Panc1 (cell line): ENCODE measurements around the gene ACKR2. TPM values are rescaled to one million over a fixed set of nuclear protein-coding genes. Genes with fewer than 3 reads are reported as not detected.

Experiments used
- ATAC-seq: fragments of 200-7000 bp; cut with Tn5 transposase; 2 replicates; pipeline ENCODE4 v1.9.1; 2020; ENCODE audit warnings: mild to moderate bottlenecking, moderate library complexity
- BruUV-seq: library from RNA; stranded (reverse); fragments of 400-500 nt; replicated peaks from 2 replicates; lab custom pipeline; 2021; lab: Mats Ljungman, UMichigan
- CTCF ChIA-PET: fragments of 300-600 bp; sonication (Branson Sonifier 250); formaldehyde crosslinking; loops from one replicate; lab custom pipeline; 2022; ENCODE audit warnings: antibody characterized with exemption; lab: Charles Lee
- POLR2A ChIA-PET: fragments of 300-600 bp; sonication (Branson Sonifier 250); formaldehyde crosslinking; loops from one replicate; lab custom pipeline; 2022; ENCODE audit warnings: antibody characterized with exemption; lab: Charles Lee
- DNase-seq: peaks from one replicate; pipeline ENCODE4 v3.0.0-alpha.2; 2010; ENCODE audit warnings: low read depth, low spot score
- H3K27ac ChIP-seq: 2 replicates; pipeline ENCODE4 v1.5.1; 2011; ENCODE audit warnings: mild to moderate bottlenecking, low read length, inconsistent platforms
- H3K27me3 ChIP-seq: fragments of 200-500 bp; sonication (Bioruptor generic); 2 replicates; pipeline ENCODE4 v1.6.0; 2014; ENCODE audit warnings: low read length, inconsistent platforms; ENCODE audit not compliant: control insufficient read depth, insufficient read depth
- H3K36me3 ChIP-seq: fragments of 200-500 bp; sonication (Bioruptor generic); 2 replicates; pipeline ENCODE4 v1.5.1; 2014; ENCODE audit warnings: inconsistent platforms, mild to moderate bottlenecking, low read length, moderate library complexity; ENCODE audit not compliant: control insufficient read depth, insufficient read depth
- H3K4me1 ChIP-seq: 2 replicates; pipeline ENCODE4 v1.5.1; 2011; ENCODE audit warnings: inconsistent platforms, mild to moderate bottlenecking, low read length, moderate library complexity; ENCODE audit not compliant: control insufficient read depth, insufficient read depth
- H3K4me3 ChIP-seq, 2 experiments: 2 replicates each; pipeline ENCODE4 v1.5.1; 2011 to 2012; ENCODE audit warnings: low read depth in 2 of 2, low read length in 2 of 2, mild to moderate bottlenecking in 2 of 2, inconsistent platforms in 1 of 2, moderate library complexity in 1 of 2
- H3K9me3 ChIP-seq: fragments of 200-500 bp; sonication (Bioruptor generic); 2 replicates; pipeline ENCODE4 v1.5.1; 2014; ENCODE audit warnings: low read depth, mild to moderate bottlenecking, inconsistent platforms, low read length, moderate library complexity; ENCODE audit not compliant: control insufficient read depth, insufficient read depth
- POLR2AphosphoS5 ChIP-seq: IDR thresholded peaks from 2 replicates; pipeline ENCODE4 v1.6.1; 2012; ENCODE audit warnings: mild to moderate bottlenecking, low read depth, low read length, moderate library complexity
- SIN3A ChIP-seq: IDR thresholded peaks from 2 replicates; pipeline ENCODE4 v1.6.1; 2012; ENCODE audit warnings: low read depth, mild to moderate bottlenecking, low read length, moderate library complexity, borderline replicate concordance; ENCODE audit not compliant: insufficient read depth
- TCF7L2 ChIP-seq: IDR thresholded peaks from 2 replicates; pipeline ENCODE4 v1.6.1; 2011; ENCODE audit warnings: mild to moderate bottlenecking, low read depth, low read length, inconsistent platforms
- in situ Hi-C: cut with HindIII; loops from 2 replicates; pipeline ENCODE4 v1.10.0; 2016; ENCODE audit warnings: low sequenced_read_pairs, low pct_unique_long_range_greater_than_20kb
- intact Hi-C: fragments of 100-400 bp; cut with micrococcal nuclease; formaldehyde crosslinking; loops from one replicate; pipeline ENCODE4 v1.10.0; 2022; ENCODE audit not compliant: unreplicated experiment
- total RNA-seq: library from RNA; stranded (reverse); gene quantifications from one replicate; pipeline ENCODE4 v1.2.1, GENCODE V29; 2021; ENCODE audit not compliant: unreplicated experiment
- TF ChIP-seq, protein P1 (sequence below), 2 experiments: IDR thresholded peaks; 2 replicates each; pipeline ENCODE4 v1.6.1; 2011 to 2012; ENCODE audit warnings: low read depth in 2 of 2, control low read depth in 1 of 2, low read length in 1 of 2, mild to moderate bottlenecking in 1 of 2, moderate library complexity in 1 of 2; ENCODE audit not compliant: insufficient read depth in 1 of 2
- TF ChIP-seq, protein P2 (sequence below): fragments of 450-650 bp; IDR thresholded peaks from 2 replicates; pipeline ENCODE4 v1.5.1; 2017; ENCODE audit warnings: mild to moderate bottlenecking

Gene ACKR2
- total RNA-seq, 1 experiment from 2014 or later = not detected

DNA sequence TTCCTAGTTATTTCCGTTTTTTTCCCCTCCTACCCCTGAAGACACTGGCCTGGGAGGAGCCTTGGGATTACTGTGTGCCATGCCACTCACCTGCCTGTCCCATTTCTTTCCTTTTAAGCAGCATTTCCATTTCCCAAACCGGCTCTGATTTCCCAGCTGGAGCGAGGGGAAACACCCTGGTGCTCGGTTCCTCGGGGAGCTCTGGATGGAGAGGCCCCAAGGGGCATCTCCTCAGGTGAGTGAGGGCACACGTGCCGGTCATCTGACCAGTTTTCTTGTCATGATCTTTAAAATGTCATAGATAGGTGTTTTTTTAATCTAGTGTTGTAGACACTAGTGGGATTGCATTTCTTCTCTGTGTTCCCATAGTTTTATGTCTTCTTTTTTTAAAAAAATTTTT lies 99.4 kb downstream of the ACKR2 start:
- no TSS peak for BruUV-seq
- intact Hi-C loops = no loop called here
- Histone ChIP-seq H3K4me3 (no peak overlapping the region), H3K27me3 (peaks cover 2% of the 10 kb centered on the region), H3K27ac (no peak overlapping the region), H3K36me3 (no peaks in the 10 kb centered on the region), H3K9me3 (no peaks in the 10 kb centered on the region; the same call in 1 of the 2 replicates), H3K4me1 (no peaks in the 10 kb centered on the region)
- ChIA-PET POLR2A (no interaction called here), CTCF (no interaction called here)
- DNase-seq (no peak), ATAC-seq (no peak)
- in situ Hi-C loops = no loop called here
- TF ChIP-seq, protein P1, sequence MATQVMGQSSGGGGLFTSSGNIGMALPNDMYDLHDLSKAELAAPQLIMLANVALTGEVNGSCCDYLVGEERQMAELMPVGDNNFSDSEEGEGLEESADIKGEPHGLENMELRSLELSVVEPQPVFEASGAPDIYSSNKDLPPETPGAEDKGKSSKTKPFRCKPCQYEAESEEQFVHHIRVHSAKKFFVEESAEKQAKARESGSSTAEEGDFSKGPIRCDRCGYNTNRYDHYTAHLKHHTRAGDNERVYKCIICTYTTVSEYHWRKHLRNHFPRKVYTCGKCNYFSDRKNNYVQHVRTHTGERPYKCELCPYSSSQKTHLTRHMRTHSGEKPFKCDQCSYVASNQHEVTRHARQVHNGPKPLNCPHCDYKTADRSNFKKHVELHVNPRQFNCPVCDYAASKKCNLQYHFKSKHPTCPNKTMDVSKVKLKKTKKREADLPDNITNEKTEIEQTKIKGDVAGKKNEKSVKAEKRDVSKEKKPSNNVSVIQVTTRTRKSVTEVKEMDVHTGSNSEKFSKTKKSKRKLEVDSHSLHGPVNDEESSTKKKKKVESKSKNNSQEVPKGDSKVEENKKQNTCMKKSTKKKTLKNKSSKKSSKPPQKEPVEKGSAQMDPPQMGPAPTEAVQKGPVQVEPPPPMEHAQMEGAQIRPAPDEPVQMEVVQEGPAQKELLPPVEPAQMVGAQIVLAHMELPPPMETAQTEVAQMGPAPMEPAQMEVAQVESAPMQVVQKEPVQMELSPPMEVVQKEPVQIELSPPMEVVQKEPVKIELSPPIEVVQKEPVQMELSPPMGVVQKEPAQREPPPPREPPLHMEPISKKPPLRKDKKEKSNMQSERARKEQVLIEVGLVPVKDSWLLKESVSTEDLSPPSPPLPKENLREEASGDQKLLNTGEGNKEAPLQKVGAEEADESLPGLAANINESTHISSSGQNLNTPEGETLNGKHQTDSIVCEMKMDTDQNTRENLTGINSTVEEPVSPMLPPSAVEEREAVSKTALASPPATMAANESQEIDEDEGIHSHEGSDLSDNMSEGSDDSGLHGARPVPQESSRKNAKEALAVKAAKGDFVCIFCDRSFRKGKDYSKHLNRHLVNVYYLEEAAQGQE (IDR thresholded peaks at IDR 0.05; ENCODE audit: insufficient read depth in 1 of 2, low read depth in 2 of 2, low read length in 1 of 2) = no peak
- TF ChIP-seq POLR2AphosphoS5 (no peak), SIN3A (no peak), TCF7L2 (no peak)
- TF ChIP-seq, protein P2, sequence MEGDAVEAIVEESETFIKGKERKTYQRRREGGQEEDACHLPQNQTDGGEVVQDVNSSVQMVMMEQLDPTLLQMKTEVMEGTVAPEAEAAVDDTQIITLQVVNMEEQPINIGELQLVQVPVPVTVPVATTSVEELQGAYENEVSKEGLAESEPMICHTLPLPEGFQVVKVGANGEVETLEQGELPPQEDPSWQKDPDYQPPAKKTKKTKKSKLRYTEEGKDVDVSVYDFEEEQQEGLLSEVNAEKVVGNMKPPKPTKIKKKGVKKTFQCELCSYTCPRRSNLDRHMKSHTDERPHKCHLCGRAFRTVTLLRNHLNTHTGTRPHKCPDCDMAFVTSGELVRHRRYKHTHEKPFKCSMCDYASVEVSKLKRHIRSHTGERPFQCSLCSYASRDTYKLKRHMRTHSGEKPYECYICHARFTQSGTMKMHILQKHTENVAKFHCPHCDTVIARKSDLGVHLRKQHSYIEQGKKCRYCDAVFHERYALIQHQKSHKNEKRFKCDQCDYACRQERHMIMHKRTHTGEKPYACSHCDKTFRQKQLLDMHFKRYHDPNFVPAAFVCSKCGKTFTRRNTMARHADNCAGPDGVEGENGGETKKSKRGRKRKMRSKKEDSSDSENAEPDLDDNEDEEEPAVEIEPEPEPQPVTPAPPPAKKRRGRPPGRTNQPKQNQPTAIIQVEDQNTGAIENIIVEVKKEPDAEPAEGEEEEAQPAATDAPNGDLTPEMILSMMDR = no peak

DNA sequence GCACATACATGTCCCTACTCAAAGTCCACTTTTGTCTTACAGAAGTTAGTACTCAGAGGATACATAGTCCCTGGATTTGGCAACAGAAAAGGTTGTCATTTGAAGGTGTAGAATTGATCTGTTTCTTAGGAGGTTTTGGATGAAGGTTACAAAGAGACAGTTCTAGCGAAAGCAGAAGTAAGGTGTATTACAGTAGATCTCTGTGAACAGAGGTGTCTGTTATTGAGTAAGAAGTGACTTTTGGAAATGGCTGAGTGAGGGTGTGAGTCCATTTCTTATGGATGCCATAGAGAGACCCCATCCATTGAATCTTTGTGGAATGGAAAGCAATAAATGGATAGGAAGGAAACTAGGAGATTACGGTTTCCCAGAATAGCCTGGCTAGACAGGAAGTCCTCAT lies 102.3 kb downstream of the ACKR2 start:
- Histone ChIP-seq H3K27ac (no peak overlapping the region), H3K27me3 (no peaks in the 10 kb centered on the region), H3K4me1 (no peaks in the 10 kb centered on the region), H3K36me3 (no peaks in the 10 kb centered on the region), H3K9me3 (peaks cover 9% of the 10 kb centered on the region; the same call in 1 of the 2 replicates), H3K4me3 (no peak overlapping the region)
- TF ChIP-seq, protein P1 (IDR thresholded peaks at IDR 0.05; ENCODE audit: insufficient read depth in 1 of 2, low read depth in 2 of 2, low read length in 1 of 2) = no peak
- TF ChIP-seq TCF7L2 (no peak), SIN3A (no peak), POLR2AphosphoS5 (no peak)
- TF ChIP-seq, protein P2 = no peak
- ChIA-PET POLR2A (no interaction called here), CTCF (no interaction called here)
- in situ Hi-C loops (no loop called here), intact Hi-C loops (no loop called here)
- ATAC-seq (no peak), DNase-seq (no peak)
- BruUV-seq = no TSS peak
